Glutamatergic neuron (in vitro differentiated cells): ENCODE data around the gene EML1. TPM values are rescaled to one million over a fixed set of nuclear protein-coding genes. Genes with fewer than 3 reads are reported as not detected.
A peak's percentile ranks its signal among the peaks of the same experiment; 100 is the strongest.

ENCODE experiments used
- DNase-seq: peaks from one replicate; pipeline ENCODE4 v3.0.0; 2022
- H3K27ac Mint-ChIP-seq: one replicate; pipeline ENCODE4 v1.8.0; 2020; ENCODE audit warnings: mild to moderate bottlenecking, mixed read lengths, inconsistent platforms; ENCODE audit not compliant: unreplicated experiment
- H3K27me3 Mint-ChIP-seq: one replicate; pipeline ENCODE4 v1.8.0; 2020; ENCODE audit warnings: mild to moderate bottlenecking, moderate library complexity, mixed read lengths, inconsistent platforms; ENCODE audit not compliant: unreplicated experiment
- H3K36me3 Mint-ChIP-seq: one replicate; pipeline ENCODE4 v1.8.0; 2020; ENCODE audit warnings: mild to moderate bottlenecking, mixed read lengths, inconsistent platforms; ENCODE audit not compliant: unreplicated experiment
- H3K4me1 Mint-ChIP-seq: one replicate; pipeline ENCODE4 v1.8.0; 2020; ENCODE audit warnings: mild to moderate bottlenecking, low read depth, mixed read lengths, inconsistent platforms; ENCODE audit not compliant: unreplicated experiment
- H3K4me3 Mint-ChIP-seq: one replicate; pipeline ENCODE4 v1.8.0; 2020; ENCODE audit warnings: mild to moderate bottlenecking, mixed read lengths, inconsistent platforms; ENCODE audit not compliant: unreplicated experiment
- H3K9me3 Mint-ChIP-seq: one replicate; pipeline ENCODE4 v1.8.0; 2020; ENCODE audit warnings: mild to moderate bottlenecking, moderate library complexity, mixed read lengths, inconsistent platforms; ENCODE audit not compliant: unreplicated experiment
- CTCF ChIP-seq: fragments of 200-600 bp; sonication (generic); IDR thresholded peaks from one replicate; pipeline ENCODE4 v1.5.0; 2021; ENCODE audit not compliant: partially characterized antibody, unreplicated experiment
- total RNA-seq: library from RNA; stranded (reverse); fragmentation: NEBNext Ultra II Directional; extraction: Animal tissue kit (Norgen Biotek cat#: 25700); gene quantifications from one replicate; pipeline ENCODE4 v1.2.1, GENCODE V29; 2021; ENCODE audit not compliant: unreplicated experiment

The EML1 gene
- total RNA-seq, 1 donor from 2014 or later, result 73.6 TPM

- Mint-ChIP-seq H3K4me3 (peak overlapping the region; percentile 89), H3K4me1 (peaks cover 19% of the 10 kb centered on the region)
Measured at GRCh38 chr14:99795046-99795445, 1.8 kb downstream of the EML1 start.

GRCh38 chr14:99797231-99797630, 4.0 kb downstream of the EML1 start:
- no peak for DNase-seq
- no peak overlapping the region for H3K27ac Mint-ChIP-seq
- H3K4me1 Mint-ChIP-seq, result peaks cover 26% of the 10 kb centered on the region
- no peak overlapping the region for H3K4me3 Mint-ChIP-seq
- H3K27me3 Mint-ChIP-seq, result peaks cover 3% of the 10 kb centered on the region
- H3K36me3 Mint-ChIP-seq, result peaks cover 9% of the 10 kb centered on the region
- peaks cover 3% of the 10 kb centered on the region for H3K9me3 Mint-ChIP-seq
- no peak for TF ChIP-seq CTCF

More at GRCh38 chr14:99795046-99795445, 1.8 kb downstream of the EML1 start:
- DNase-seq, result no peak
- peaks cover 9% of the 10 kb centered on the region for H3K36me3 Mint-ChIP-seq
- peaks cover 3% of the 10 kb centered on the region for H3K9me3 Mint-ChIP-seq
- no peak overlapping the region for H3K27ac Mint-ChIP-seq
- peaks cover 6% of the 10 kb centered on the region for H3K27me3 Mint-ChIP-seq
- TF ChIP-seq CTCF, result no peak

GRCh38 chr14:99800781-99801180, 7.6 kb downstream of the EML1 start:
- DNase-seq, result no peak
- no peak for TF ChIP-seq CTCF
- Mint-ChIP-seq H3K4me1 (peaks cover 39% of the 10 kb centered on the region), H3K27ac (peak overlapping the region; percentile 48), H3K36me3 (peaks cover 9% of the 10 kb centered on the region), H3K4me3 (peak overlapping the region; percentile 38), H3K27me3 (peaks cover 2% of the 10 kb centered on the region), H3K9me3 (peaks cover 6% of the 10 kb centered on the region)

- peak overlapping the region; percentile 89 for H3K27ac Mint-ChIP-seq
- no peaks in the 10 kb centered on the region for H3K36me3 Mint-ChIP-seq
- TF ChIP-seq CTCF, result no peak
- peaks cover 2% of the 10 kb centered on the region for H3K27me3 Mint-ChIP-seq
- peaks cover 50% of the 10 kb centered on the region for H3K4me1 Mint-ChIP-seq
- peaks cover 3% of the 10 kb centered on the region for H3K9me3 Mint-ChIP-seq
- DNase-seq, result peak; percentile 34
- peak overlapping the region; percentile 80 for H3K4me3 Mint-ChIP-seq
Measured at GRCh38 chr14:99802301-99803105, 9.3 kb downstream of the EML1 start.

GRCh38 chr14:99803106-99803775, 10.0 kb downstream of the EML1 start:
- peak overlapping the region; percentile 89 for H3K27ac Mint-ChIP-seq
- H3K9me3 Mint-ChIP-seq, result peaks cover 3% of the 10 kb centered on the region

More at GRCh38 chr14:99803106-99803775, 10.0 kb downstream of the EML1 start:
- DNase-seq, result no peak
- Mint-ChIP-seq H3K4me3 (peak overlapping the region; percentile 80), H3K36me3 (no peaks in the 10 kb centered on the region), H3K4me1 (peaks cover 56% of the 10 kb centered on the region), H3K27me3 (peaks cover 2% of the 10 kb centered on the region)
- no peak for TF ChIP-seq CTCF
